DOHH2 (cell line): Measurements from ENCODE around the gene RCOR1.
A peak's percentile ranks its signal among the peaks of the same experiment; 100 is the strongest.
"Not testable (repeated sequence)": the region's sequence is repeated elsewhere in the genome, so short reads cannot be mapped to it uniquely, and the experiment has no call there.

ENCODE experiments used
- H3F3A ChIP-seq: fragments of 200-600 bp; sonication (generic), shearing (Covaris generic); 2 replicates; pipeline ENCODE4 v1.6.0; 2016; ENCODE audit warnings: antibody characterized with exemption, mild to moderate bottlenecking; ENCODE audit not compliant: control insufficient read depth, insufficient read depth
- H3K27ac ChIP-seq: fragments of 200-600 bp; sonication (generic); 2 replicates; pipeline ENCODE4 v1.5.1; 2014; ENCODE audit warnings: low read depth, mild to moderate bottlenecking, low read length, moderate library complexity
- H3K27me3 ChIP-seq: fragments of 200-600 bp; sonication (generic); 2 replicates; pipeline ENCODE4 v1.6.1; 2014; ENCODE audit warnings: mild to moderate bottlenecking, low read length, mixed read lengths; ENCODE audit not compliant: control insufficient read depth
- H3K36me3 ChIP-seq: fragments of 200-600 bp; sonication (generic); 2 replicates; pipeline ENCODE4 v1.6.1; 2014; ENCODE audit warnings: mild to moderate bottlenecking, low read length, moderate library complexity, mixed read lengths; ENCODE audit not compliant: control insufficient read depth
- H3K4me1 ChIP-seq: fragments of 200-600 bp; sonication (generic); 2 replicates; pipeline ENCODE4 v1.6.1; 2014; ENCODE audit warnings: mild to moderate bottlenecking, low read length, mixed read lengths; ENCODE audit not compliant: control insufficient read depth
- H3K4me2 ChIP-seq: fragments of 200-600 bp; sonication (generic); 2 replicates; pipeline ENCODE4 v1.6.0; 2014; ENCODE audit warnings: mild to moderate bottlenecking, low read length, moderate library complexity
- H3K4me3 ChIP-seq: fragments of 200-600 bp; sonication (generic); 2 replicates; pipeline ENCODE4 v1.5.1; 2014; ENCODE audit warnings: mild to moderate bottlenecking, low read length, mixed read lengths
- H3K79me2 ChIP-seq: fragments of 200-600 bp; sonication (generic); 2 replicates; pipeline ENCODE4 v1.6.1; 2014; ENCODE audit warnings: mild to moderate bottlenecking, low read length, mixed read lengths; ENCODE audit not compliant: control insufficient read depth
- H3K9me2 ChIP-seq: fragments of 200-600 bp; sonication (generic); replicated peaks from 2 replicates; pipeline ENCODE4 v1.6.1; 2014; ENCODE audit warnings: mild to moderate bottlenecking, low read length, mixed read lengths; ENCODE audit not compliant: control insufficient read depth
- H3K9me3 ChIP-seq: fragments of 200-600 bp; sonication (generic); 2 replicates; pipeline ENCODE4 v1.6.1; 2014; ENCODE audit warnings: antibody characterized with exemption, low read length, mixed read lengths; ENCODE audit not compliant: control insufficient read depth, insufficient read depth
- H4K20me1 ChIP-seq: fragments of 200-600 bp; sonication (generic); 2 replicates; pipeline ENCODE4 v1.6.0; 2014; ENCODE audit warnings: low read depth, mild to moderate bottlenecking, antibody characterized with exemption, low read length, moderate library complexity; ENCODE audit not compliant: control insufficient read depth, insufficient read depth
- CTCF ChIP-seq: fragments of 200-600 bp; sonication (generic); IDR thresholded peaks from one replicate; pipeline ENCODE4 v1.5.1; 2014; ENCODE audit warnings: antibody characterized with exemption, mild to moderate bottlenecking, low read depth, low read length; ENCODE audit not compliant: poor library complexity, severe bottlenecking
- EZH2phosphoT487 ChIP-seq: fragments of 200-600 bp; sonication (generic); IDR thresholded peaks from 2 replicates; pipeline ENCODE4 v1.6.1; 2017; ENCODE audit warnings: borderline replicate concordance, mild to moderate bottlenecking, antibody characterized with exemption, low read length, moderate library complexity, mixed read lengths

RCOR1 gene

DNA sequence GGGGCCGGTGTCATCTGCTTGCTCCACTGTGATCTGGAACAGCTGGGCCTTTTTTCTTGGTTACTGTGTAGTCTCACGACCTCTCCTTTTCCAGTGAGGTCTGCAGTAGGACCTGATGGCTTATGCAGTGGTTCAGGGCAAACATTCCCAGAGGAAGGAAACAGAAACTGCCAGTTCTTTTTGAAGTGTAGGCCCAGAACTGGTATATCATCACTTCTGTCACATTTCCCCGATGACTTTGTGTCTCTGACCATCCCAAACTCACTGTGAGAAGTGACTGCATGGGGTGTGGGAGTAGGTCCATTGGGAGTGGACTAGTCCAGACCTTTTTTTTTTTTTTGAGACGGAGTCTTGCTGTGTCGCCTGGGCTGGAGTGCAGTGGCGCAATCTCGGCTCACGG, 38.4 kb downstream of the RCOR1 start:
- H3K9me2 ChIP-seq, result no peaks in the 10 kb centered on the region
- TF ChIP-seq EZH2phosphoT487, result no peak
- no peak for TF ChIP-seq CTCF
- peaks cover 7% of the 10 kb centered on the region for H3K36me3 ChIP-seq
- H3K27me3 ChIP-seq, result no peaks in the 10 kb centered on the region
- H3K9me3 ChIP-seq, result no peaks in the 10 kb centered on the region
- H3F3A ChIP-seq, result no peaks in the 10 kb centered on the region
- H4K20me1 ChIP-seq, result peaks cover 3% of the 10 kb centered on the region
- H3K4me1 ChIP-seq, result peaks cover 45% of the 10 kb centered on the region
- no peak overlapping the region for H3K4me2 ChIP-seq
- peaks cover 94% of the 10 kb centered on the region for H3K79me2 ChIP-seq
- no peak overlapping the region for H3K4me3 ChIP-seq
- no peak overlapping the region for H3K27ac ChIP-seq

DNA sequence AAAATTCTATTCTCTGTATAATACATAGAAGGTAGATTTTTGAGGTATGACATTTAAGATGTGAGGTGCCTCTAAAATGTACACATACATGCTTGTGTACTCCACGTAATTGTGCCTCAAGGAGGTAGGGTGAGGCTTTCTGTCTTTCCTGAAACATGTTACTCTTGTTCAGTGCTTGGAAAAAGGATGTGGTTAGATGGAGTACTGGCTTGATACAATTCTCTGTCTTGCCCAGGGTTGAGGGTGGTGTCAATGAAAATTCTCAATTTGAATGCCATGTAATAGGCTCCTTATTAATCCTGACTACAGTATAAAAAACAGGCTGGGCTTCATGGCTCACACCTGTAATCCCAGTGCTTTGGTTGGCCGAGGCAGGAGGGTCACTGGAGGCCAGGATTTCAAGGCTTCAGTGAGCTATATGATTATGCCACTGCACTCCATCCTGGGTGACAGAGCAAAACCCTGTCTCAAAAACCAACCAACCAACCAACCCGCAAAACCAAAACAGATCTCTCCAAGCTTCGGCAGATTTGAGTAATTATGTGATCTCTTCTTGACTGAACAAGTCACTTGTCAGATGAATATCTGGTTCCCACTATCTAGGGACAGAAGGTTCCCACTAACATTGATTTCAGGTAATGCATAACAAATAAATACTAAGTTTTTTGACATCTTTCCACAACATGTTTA, 41.6 kb downstream of the RCOR1 start:
- Histone ChIP-seq H3K4me1 (peaks cover 36% of the 10 kb centered on the region), H3K36me3 (peaks cover under 1% of the 10 kb centered on the region; the same call in 1 of the 2 replicates), H4K20me1 (no peaks in the 10 kb centered on the region), H3K4me2 (no peak overlapping the region), H3K79me2 (peaks cover 91% of the 10 kb centered on the region), H3K9me3 (no peaks in the 10 kb centered on the region), H3K4me3 (no peak overlapping the region), H3K27me3 (no peaks in the 10 kb centered on the region), H3F3A (no peaks in the 10 kb centered on the region), H3K27ac (no peak overlapping the region), H3K9me2 (no peaks in the 10 kb centered on the region)
- TF ChIP-seq CTCF (no peak), EZH2phosphoT487 (no peak)

DNA sequence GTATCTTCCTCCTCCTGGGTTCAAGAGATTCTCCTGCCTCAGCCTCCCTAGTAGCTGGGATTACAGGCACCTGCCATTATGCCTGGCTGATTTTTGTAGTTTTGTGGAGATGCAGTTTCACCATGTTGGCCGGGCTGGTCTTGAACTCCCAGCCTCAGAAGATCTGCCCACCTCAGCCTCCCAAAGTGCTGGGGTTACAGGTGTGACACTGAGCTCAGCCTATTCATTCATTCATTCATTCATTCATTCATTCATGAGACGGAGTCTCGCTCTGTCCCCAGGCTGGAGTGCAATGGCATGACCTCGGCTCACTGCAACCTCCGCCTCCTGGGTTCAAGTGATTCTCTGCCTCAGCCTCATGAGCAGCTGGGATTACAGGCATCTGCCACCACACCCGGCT, 47.2 kb downstream of the RCOR1 start:
- peaks cover 53% of the 10 kb centered on the region for H3K4me1 ChIP-seq
- H3K9me3 ChIP-seq, H3F3A ChIP-seq, H3K4me3 ChIP-seq, H3K4me2 ChIP-seq, H3K9me2 ChIP-seq, H3K36me3 ChIP-seq, H3K27me3 ChIP-seq, H3K27ac ChIP-seq: not testable (repeated sequence)
- peaks cover 12% of the 10 kb centered on the region; the same call in 1 of the 2 replicates for H4K20me1 ChIP-seq
- peaks cover 96% of the 10 kb centered on the region for H3K79me2 ChIP-seq

DNA sequence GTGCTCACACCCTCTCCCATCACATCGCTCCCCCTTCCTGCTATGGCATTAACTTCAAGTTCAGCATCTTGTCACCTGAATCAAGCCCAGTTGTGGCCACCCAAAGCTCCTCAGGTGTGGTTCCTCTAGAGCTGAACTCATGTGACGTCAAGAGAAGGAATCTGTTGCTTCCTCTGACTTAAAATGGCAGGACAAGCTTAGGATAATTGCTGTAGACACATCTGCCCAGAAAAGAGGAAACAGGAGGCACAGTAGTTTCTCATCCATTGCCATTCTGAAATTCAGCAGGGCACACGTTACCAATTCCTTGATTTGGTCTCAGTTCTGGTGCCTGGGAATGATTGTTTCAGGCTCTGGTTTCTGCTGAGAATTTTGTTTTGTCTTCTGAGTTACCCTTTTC, 52.1 kb downstream of the RCOR1 start:
- no peaks in the 10 kb centered on the region for H3K9me2 ChIP-seq
- H3F3A ChIP-seq, result peaks cover 27% of the 10 kb centered on the region
- H3K36me3 ChIP-seq, result peaks cover 4% of the 10 kb centered on the region; the same call in 1 of the 2 replicates
- peak overlapping the region; percentile 61 for H3K4me2 ChIP-seq
- peak overlapping the region; percentile 72 for H3K27ac ChIP-seq
- peaks cover 77% of the 10 kb centered on the region for H3K4me1 ChIP-seq
- peak overlapping the region; percentile 42 for H3K4me3 ChIP-seq
- no peaks in the 10 kb centered on the region for H3K9me3 ChIP-seq
- peaks cover 100% of the 10 kb centered on the region for H3K79me2 ChIP-seq
- no peaks in the 10 kb centered on the region for H3K27me3 ChIP-seq
- no peak for TF ChIP-seq CTCF
- TF ChIP-seq EZH2phosphoT487, result no peak
- H4K20me1 ChIP-seq, result peaks cover 22% of the 10 kb centered on the region; the same call in 1 of the 2 replicates
